Memory B cell (primary cell): ENCODE results near the gene VWA3B.

Experiments
- ATAC-seq: fragments of 150-1000 bp; cut with Tn5 transposase; 2 replicates; pipeline ENCODE4 v1.10.0; 2021; ENCODE audit warnings: low read depth, mild to moderate bottlenecking, moderate library complexity
- DNase-seq, 2 donors: peaks; one replicate each; pipeline ENCODE4 v3.0.0; 2022; ENCODE audit warnings: low spot score in 2 of 2
- H3K27ac Mint-ChIP-seq: one replicate; pipeline ENCODE4 v1.8.0; 2022; ENCODE audit warnings: mild to moderate bottlenecking, moderate library complexity, mixed read lengths
- H3K27me3 Mint-ChIP-seq: one replicate; pipeline ENCODE4 v1.8.0; 2022; ENCODE audit warnings: mixed read lengths
- H3K36me3 Mint-ChIP-seq: one replicate; pipeline ENCODE4 v1.8.0; 2022; ENCODE audit warnings: mild to moderate bottlenecking, mixed read lengths
- H3K4me1 Mint-ChIP-seq: one replicate; pipeline ENCODE4 v1.8.0; 2022; ENCODE audit warnings: mixed read lengths
- H3K4me3 Mint-ChIP-seq: one replicate; pipeline ENCODE4 v1.8.0; 2022; ENCODE audit warnings: mild to moderate bottlenecking, moderate library complexity, mixed read lengths
- H3K9me3 Mint-ChIP-seq: one replicate; pipeline ENCODE4 v1.8.0; 2022; ENCODE audit warnings: mixed read lengths

The VWA3B gene

GRCh38 chr2:98332989-98333388 is 246.0 kb downstream of the VWA3B start:
- peaks cover 10% of the 10 kb centered on the region for H3K27me3 Mint-ChIP-seq
- ATAC-seq (no peak), DNase-seq (no peak)
- H3K9me3 Mint-ChIP-seq, result peaks cover 1% of the 10 kb centered on the region
- H3K27ac Mint-ChIP-seq, result no peak overlapping the region
- no peaks in the 10 kb centered on the region for H3K4me1 Mint-ChIP-seq
- H3K4me3 Mint-ChIP-seq, result no peak overlapping the region
- H3K36me3 Mint-ChIP-seq, result no peaks in the 10 kb centered on the region

GRCh38 chr2:98333922-98334321 is 247.0 kb downstream of the VWA3B start:
- peaks cover 10% of the 10 kb centered on the region for H3K27me3 Mint-ChIP-seq
- peaks cover 4% of the 10 kb centered on the region for H3K9me3 Mint-ChIP-seq
- H3K27ac Mint-ChIP-seq, result no peak overlapping the region
- no peaks in the 10 kb centered on the region for H3K4me1 Mint-ChIP-seq
- DNase-seq (no peak), ATAC-seq (no peak)
- H3K36me3 Mint-ChIP-seq, result no peaks in the 10 kb centered on the region
- no peak overlapping the region for H3K4me3 Mint-ChIP-seq

GRCh38 chr2:98334439-98335078 is 247.6 kb downstream of the VWA3B start:
- no peaks in the 10 kb centered on the region for H3K4me1 Mint-ChIP-seq
- H3K36me3 Mint-ChIP-seq, result no peaks in the 10 kb centered on the region
- no peak overlapping the region for H3K27ac Mint-ChIP-seq
- H3K4me3 Mint-ChIP-seq, result no peak overlapping the region
- H3K9me3 Mint-ChIP-seq, result peaks cover 4% of the 10 kb centered on the region
- ATAC-seq (no peak), DNase-seq (no peak)
- H3K27me3 Mint-ChIP-seq, result peaks cover 11% of the 10 kb centered on the region

GRCh38 chr2:98335271-98335670 is 248.3 kb downstream of the VWA3B start:
- H3K27me3 Mint-ChIP-seq, result peaks cover 12% of the 10 kb centered on the region

GRCh38 chr2:98341241-98341640 is 254.3 kb downstream of the VWA3B start:
- Mint-ChIP-seq H3K27ac (no peak overlapping the region), H3K36me3 (no peaks in the 10 kb centered on the region), H3K4me1 (peaks cover 1% of the 10 kb centered on the region), H3K27me3 (peaks cover 17% of the 10 kb centered on the region), H3K9me3 (peaks cover 5% of the 10 kb centered on the region), H3K4me3 (no peak overlapping the region)
- ATAC-seq (no peak), DNase-seq (no peak)

More at GRCh38 chr2:98335271-98335670, 248.3 kb downstream of the VWA3B start:
- ATAC-seq, result no peak
- Mint-ChIP-seq H3K27ac (no peak overlapping the region), H3K4me1 (no peaks in the 10 kb centered on the region), H3K4me3 (no peak overlapping the region), H3K9me3 (peaks cover 4% of the 10 kb centered on the region), H3K36me3 (no peaks in the 10 kb centered on the region)
- no peak for DNase-seq

GRCh38 chr2:98343285-98343684 is 256.3 kb downstream of the VWA3B start:
- DNase-seq (no peak), ATAC-seq (no peak)
- no peak overlapping the region for H3K4me3 Mint-ChIP-seq
- H3K27ac Mint-ChIP-seq, result no peak overlapping the region
- peaks cover 11% of the 10 kb centered on the region for H3K4me1 Mint-ChIP-seq
- H3K9me3 Mint-ChIP-seq, result peaks cover 2% of the 10 kb centered on the region
- H3K27me3 Mint-ChIP-seq, result peaks cover 24% of the 10 kb centered on the region
- H3K36me3 Mint-ChIP-seq, result no peaks in the 10 kb centered on the region

GRCh38 chr2:98346311-98347236 is 259.6 kb downstream of the VWA3B start, which contains the start of gene CNGA3:
TSS of gene CNGA3 (plus strand) at chr2:98346456. CDS start at chr2:98369976, 23,520 bp downstream.
- DNase-seq (peak; percentile 18 to 45), ATAC-seq (no peak)
- H3K4me3 Mint-ChIP-seq, result peak within 1 kb of the TSS; percentile 49
- peaks cover 1% of the 10 kb centered on the region for H3K9me3 Mint-ChIP-seq
- no peaks in the 10 kb centered on the region for H3K36me3 Mint-ChIP-seq
- peaks cover 14% of the 10 kb centered on the region for H3K4me1 Mint-ChIP-seq
- peaks cover 38% of the 10 kb centered on the region for H3K27me3 Mint-ChIP-seq
- no peak within 1 kb of the TSS for H3K27ac Mint-ChIP-seq

GRCh38 chr2:98347298-98348065 is 260.5 kb downstream of the VWA3B start:
- Mint-ChIP-seq H3K27ac (peak overlapping the region; percentile 39), H3K4me3 (peak overlapping the region; percentile 54), H3K9me3 (peaks cover 4% of the 10 kb centered on the region), H3K27me3 (peaks cover 40% of the 10 kb centered on the region), H3K36me3 (peaks cover 3% of the 10 kb centered on the region), H3K4me1 (peaks cover 14% of the 10 kb centered on the region)
- DNase-seq, result no peak
- ATAC-seq, result no peak

- H3K4me3 Mint-ChIP-seq, result peak overlapping the region; percentile 54
- H3K4me1 Mint-ChIP-seq, result peaks cover 14% of the 10 kb centered on the region
- H3K27me3 Mint-ChIP-seq, result peaks cover 40% of the 10 kb centered on the region
- H3K36me3 Mint-ChIP-seq, result peaks cover 3% of the 10 kb centered on the region
- H3K27ac Mint-ChIP-seq, result peak overlapping the region; percentile 39
- ATAC-seq, result peak; percentile 84
- no peak for DNase-seq
- H3K9me3 Mint-ChIP-seq, result peaks cover 4% of the 10 kb centered on the region
Observed at GRCh38 chr2:98348066-98348561, 261.1 kb downstream of the VWA3B start.

GRCh38 chr2:98350411-98350810 is 263.4 kb downstream of the VWA3B start:
- ATAC-seq (no peak), DNase-seq (no peak)
- H3K4me3 Mint-ChIP-seq, result no peak overlapping the region
- H3K4me1 Mint-ChIP-seq, result peaks cover 14% of the 10 kb centered on the region
- H3K36me3 Mint-ChIP-seq, result peaks cover 3% of the 10 kb centered on the region
- peaks cover 31% of the 10 kb centered on the region for H3K27me3 Mint-ChIP-seq
- H3K9me3 Mint-ChIP-seq, result peaks cover 3% of the 10 kb centered on the region
- H3K27ac Mint-ChIP-seq, result no peak overlapping the region

- H3K36me3 Mint-ChIP-seq, result peaks cover 3% of the 10 kb centered on the region
- no peaks in the 10 kb centered on the region for H3K4me1 Mint-ChIP-seq
- no peak overlapping the region for H3K4me3 Mint-ChIP-seq
- H3K9me3 Mint-ChIP-seq, result peaks cover 3% of the 10 kb centered on the region
- no peak for ATAC-seq
- peaks cover 5% of the 10 kb centered on the region for H3K27me3 Mint-ChIP-seq
- no peak overlapping the region for H3K27ac Mint-ChIP-seq
- DNase-seq, result no peak
Observed at GRCh38 chr2:98355881-98356280, 268.9 kb downstream of the VWA3B start.

- H3K9me3 Mint-ChIP-seq, result peaks cover 3% of the 10 kb centered on the region
- H3K36me3 Mint-ChIP-seq, result peaks cover 3% of the 10 kb centered on the region
- no peaks in the 10 kb centered on the region for H3K4me1 Mint-ChIP-seq
- DNase-seq, result no peak
- H3K4me3 Mint-ChIP-seq, result no peak overlapping the region
- no peak for ATAC-seq
- no peak overlapping the region for H3K27ac Mint-ChIP-seq
- peaks cover 4% of the 10 kb centered on the region for H3K27me3 Mint-ChIP-seq
Observed at GRCh38 chr2:98356729-98357128, 269.8 kb downstream of the VWA3B start.

GRCh38 chr2:98357849-98358248 is 270.9 kb downstream of the VWA3B start:
- ATAC-seq, result no peak
- Mint-ChIP-seq H3K36me3 (no peaks in the 10 kb centered on the region), H3K4me3 (no peak overlapping the region), H3K4me1 (no peaks in the 10 kb centered on the region), H3K27me3 (peaks cover 3% of the 10 kb centered on the region), H3K9me3 (no peaks in the 10 kb centered on the region), H3K27ac (no peak overlapping the region)
- DNase-seq, result no peak

- Mint-ChIP-seq H3K4me1 (no peaks in the 10 kb centered on the region), H3K27me3 (peaks cover 5% of the 10 kb centered on the region), H3K4me3 (no peak overlapping the region), H3K36me3 (no peaks in the 10 kb centered on the region), H3K9me3 (no peaks in the 10 kb centered on the region), H3K27ac (no peak overlapping the region)
- ATAC-seq, result no peak
- DNase-seq, result no peak
Observed at GRCh38 chr2:98359986-98360385, 273.0 kb downstream of the VWA3B start.
